GM19240 (cell line): Measurements from ENCODE around the gene AOPEP.

Experiments used
- DNase-seq: peaks from one replicate; pipeline ENCODE4 v3.0.0; 2011; ENCODE audit warnings: low spot score; ENCODE audit not compliant: insufficient read length

The AOPEP gene

DNA sequence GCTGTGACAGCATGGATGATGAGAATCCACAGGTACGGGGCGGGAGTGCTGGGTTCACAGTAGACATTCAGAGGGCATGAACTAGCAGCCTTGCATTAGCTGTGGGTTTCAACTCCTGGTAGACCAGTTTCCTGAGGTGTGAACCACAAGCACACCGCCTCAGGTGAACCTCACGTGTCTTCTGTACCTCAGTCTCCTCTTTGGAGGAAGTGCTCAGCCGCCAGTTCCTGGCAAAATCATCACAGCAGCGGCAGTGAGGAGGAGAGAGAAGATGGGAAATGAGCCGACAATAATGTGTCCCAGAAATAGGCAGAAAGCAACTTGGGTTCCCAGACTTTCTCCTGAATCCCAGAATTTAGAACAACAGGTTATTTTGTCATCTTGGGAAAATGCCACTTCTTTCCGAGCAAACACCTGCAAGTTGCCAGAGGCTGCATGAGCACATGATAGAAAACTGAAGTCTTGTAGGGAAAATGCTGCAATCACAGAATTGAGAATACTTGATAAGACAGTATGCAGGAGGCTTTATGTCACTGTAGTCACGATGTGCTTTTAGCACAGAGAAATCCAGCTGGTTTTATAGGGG is 258.5 kb downstream of the AOPEP start:
- no peak for DNase-seq

DNA sequence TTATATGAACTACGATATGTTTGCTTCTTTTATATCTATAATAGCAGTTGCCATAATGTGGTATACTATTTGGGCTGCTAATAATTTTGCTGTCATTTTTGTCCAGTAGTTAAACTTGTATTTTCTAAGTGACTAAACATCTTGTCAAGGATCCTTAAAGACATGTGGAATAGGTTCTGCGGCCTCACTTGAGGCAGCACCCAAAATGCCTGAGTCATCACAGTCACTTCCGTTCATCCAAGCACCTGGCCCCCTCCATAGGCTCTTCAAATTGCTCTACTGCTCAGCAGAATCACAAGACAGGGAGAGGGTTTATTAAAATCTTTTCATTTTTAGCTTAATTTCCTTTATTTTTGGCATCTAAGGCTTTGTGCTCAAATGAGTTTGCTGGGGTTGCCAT is 259.1 kb downstream of the AOPEP start:
- DNase-seq: no peak

DNA sequence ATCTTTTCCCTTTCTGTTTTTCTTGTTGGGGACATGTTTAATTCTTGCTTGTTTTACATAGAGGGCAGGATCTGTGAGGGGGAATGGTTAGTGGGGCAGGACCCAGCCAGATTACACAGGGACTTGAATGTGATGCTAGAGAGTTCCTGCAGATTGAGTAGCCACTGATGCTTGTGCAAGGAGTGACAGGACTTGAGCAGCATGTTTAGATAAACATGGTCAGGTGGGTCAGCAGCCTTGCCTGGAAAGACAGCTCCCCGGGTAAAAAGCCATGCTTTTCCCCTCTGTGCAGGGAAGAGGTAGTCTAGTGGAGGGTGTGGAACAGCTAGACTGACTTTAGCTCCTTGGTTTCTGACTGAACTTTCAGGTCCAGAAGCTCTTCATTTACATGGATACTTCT is 261.2 kb downstream of the AOPEP start:
- no peak for DNase-seq

DNA sequence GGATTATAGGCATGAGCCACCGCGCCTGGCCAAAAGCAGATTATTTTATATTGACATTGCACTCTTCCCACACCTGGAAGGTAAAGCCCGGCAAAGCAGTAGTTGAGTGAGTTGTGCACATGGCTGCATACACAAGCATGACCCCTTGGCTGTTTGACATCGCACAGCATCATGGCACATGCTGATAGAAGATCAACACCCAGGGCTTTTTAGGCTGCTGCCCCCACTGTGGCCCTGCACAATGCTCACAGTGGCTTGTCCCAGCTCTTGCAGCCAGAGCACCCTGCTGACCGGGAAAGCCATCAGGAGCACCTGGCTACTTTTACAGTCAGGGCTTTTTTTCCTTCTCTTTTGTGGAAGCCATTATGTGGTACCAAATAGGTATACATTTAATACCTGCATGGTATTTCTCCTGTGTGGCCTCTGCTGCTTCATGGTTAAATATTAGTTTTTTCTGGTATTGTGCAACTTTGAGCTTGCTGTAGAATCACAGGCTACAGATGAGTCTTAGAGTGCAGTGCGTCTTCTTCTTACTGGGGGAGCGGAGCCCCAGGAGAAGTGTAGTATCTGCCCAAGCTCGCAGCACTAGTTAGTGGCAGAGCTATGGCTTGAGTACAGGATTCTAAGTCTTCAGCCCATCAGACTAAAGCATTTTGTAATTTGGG is 264.5 kb downstream of the AOPEP start:
- no peak for DNase-seq

DNA sequence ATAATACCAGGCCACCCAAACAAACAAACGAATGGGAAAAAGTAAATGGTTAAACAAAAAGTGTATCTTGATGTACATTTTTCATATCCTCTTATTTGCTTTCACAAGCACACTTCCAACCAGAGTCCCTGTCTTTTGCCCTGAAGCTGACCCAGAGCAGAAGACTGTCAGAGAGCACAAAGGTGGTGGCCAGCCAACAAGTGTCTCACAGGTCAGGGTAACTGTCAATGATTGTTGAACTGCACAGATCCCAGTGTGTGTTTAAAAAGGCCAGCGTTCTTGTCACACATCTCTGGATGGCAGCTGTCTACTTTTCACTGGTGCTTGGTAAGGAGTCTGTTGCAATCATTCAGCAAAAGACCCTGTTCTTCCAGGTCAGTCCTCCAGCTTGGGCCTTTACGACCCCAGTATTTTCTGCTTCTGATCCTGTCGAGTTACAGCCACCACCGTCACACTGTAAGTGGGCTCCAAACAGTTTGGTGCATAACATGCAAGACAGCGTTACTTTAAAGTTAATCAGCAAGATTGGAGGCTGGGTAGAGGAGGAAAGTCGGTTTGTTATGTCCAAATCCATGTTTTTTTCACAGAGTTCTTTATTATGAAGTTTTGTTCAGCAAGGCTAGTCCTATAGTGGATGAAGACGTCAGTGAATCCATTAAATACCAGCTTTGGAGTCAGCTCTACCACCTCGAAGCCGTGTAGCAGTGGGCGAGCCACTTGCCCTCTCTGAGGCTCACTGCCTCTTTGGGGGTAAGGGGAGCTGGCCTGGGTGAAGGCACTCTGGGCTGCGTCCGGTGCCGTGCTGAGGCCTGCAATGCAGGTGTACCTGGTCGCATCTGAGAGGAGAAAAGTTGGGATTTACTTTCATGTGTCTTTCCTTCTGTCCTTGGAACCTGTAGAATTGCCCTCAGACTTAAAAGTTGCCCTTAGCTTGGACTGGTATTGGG is 265.7 kb downstream of the AOPEP start:
- no peak for DNase-seq

DNA sequence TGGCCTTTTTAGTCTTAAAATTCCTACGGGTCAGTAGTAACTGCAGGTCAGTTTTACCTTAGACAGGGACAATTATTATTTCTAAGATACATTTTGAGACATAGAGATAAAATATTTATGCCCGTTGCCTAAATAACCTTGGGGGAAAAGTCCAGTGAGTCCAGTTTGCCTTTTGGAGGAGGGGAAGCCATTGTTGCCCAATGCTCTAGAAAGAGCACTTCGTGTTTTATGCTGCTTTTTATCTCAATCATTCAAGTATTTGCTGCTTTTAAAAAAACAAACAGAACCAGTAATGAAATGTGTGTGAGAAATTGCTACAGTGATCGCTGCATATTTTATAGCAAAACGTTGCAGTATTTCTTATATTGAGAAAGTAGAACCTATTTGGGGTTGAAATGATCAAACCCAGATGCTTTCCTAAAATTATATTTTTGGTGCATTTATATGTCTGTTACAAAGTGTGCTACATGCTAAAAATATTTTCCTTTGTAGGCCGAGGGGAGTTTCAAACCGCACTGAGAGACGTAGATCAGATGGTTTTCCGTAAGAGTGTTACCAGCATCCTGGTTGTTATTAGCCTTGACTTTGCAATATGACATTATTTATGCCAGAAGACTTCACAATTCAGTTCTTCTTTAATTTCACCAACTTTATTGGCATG is 266.8 kb downstream of the AOPEP start:
- DNase-seq: no peak

DNA sequence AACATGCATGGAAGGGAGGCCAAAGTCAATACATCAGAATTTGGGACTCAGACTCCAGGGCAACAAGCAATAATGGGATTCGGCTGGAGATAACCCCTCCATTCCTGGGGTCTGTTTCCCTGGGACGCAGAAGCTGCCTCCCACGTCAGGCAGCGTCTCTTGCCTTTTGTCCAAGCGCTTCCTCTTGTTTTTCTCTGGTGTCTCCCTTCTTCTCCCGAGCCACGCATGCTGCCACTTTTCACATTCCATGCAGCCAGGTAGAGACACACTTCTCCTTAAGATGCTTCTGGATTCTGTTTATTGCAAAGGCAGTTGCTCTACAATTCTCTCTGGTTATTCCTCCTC is 267.3 kb downstream of the AOPEP start:
- DNase-seq: no peak

DNA sequence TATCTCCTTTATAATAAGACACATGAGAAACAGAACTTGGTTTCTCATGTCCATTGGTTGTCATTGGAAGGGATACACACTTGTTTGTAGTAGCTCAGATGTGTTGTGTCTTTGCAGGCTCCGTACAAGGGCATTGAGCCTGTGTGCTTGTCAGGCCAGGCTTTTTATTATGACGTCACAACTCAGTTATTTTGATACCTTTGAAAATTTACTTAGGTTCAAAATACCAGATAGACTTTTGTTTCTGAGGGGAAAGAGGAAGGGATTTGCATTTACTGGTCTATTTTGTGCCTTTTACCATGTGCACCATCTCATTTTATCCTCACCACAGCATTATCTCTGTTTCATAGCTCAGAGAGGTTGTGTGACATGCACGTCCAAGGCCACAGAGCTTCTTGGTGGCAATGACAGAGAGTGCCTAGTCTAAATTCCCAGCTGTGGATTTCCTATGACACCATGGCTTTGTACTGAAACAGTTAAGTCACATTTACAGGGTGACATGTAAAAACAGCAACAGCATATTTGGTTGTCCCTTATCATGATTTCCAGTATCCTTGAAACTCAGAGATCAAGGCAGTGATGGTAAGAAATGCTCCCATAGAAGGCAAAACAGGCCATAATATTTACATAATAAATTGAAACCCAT is 268.7 kb downstream of the AOPEP start:
- no peak for DNase-seq

DNA sequence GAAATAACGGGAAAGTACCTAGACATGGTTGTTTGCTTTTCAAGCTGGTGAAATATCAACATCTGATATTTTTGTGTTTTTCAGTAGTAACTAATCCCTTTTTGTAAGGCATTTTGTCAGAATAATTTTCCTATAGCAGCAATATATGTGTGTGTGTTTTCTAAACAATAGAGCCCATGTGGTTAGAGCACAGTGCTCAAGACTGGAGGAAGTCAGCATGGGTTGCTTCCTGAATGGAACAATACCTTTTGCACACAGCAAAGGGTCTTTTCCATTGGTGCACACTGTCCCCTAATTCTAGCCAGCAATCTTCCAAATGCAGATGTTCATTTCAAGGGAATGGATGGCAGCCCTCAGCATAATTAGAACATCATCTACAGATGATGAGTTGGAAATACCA is 270.1 kb downstream of the AOPEP start:
- DNase-seq: no peak

DNA sequence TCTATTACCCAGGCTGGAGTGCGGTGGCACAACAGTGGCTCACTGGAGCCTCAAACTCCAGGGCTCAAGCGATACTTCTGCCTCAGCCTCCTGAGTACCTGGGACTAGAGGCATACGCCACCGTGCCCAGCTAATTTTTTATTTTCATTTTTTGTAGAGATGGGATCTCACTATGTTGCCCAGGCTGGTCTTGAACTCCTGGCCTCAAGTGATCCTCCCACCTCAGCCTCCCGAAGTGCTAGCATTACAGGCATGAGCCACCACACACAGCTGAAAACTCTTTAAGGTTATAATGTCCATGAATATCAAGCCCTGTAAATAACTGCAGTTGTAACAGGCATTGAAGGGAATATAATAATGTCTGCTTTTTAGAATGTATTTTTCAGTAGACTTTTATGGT is 271.2 kb downstream of the AOPEP start:
- DNase-seq: no peak

DNA sequence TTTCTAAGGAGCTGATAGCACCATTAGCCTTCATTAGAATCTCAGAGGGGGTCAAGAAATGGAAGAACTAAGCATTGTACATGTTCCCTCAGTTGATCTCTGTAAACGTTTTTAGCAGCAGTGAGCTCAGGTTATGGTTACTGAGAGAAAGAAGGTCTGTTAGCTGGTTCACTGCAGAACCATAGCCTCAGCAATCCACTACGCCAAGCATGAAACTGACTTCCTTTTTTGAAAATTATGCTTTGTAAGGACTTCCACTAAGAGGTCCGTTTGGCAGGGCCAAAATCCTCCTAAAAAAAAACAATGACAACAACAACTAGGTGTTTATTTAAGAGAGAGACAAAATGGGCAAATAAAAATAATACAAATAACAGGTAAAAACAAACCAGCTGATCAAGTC is 273.3 kb downstream of the AOPEP start:
- DNase-seq: no peak

DNA sequence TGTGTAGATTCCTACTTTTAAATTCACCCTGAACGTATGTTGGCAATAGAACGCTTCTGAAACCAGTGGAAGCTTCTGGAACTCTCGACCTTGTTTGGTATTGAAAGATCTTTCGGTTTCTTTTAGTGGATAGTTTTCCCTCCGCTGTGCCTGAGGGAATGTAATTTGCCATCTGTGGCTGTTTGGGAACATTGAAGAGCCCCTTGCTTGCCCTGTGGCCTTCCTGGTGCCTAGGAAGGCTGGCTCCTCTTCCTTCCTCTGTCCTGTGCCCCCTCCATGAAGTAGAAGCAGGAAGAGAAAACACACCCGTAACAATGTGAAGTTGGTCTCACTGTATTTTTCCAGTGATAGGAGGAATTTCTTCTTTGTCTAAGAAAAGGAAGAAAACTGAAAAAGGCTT is 274.3 kb downstream of the AOPEP start:
- no peak for DNase-seq

DNA sequence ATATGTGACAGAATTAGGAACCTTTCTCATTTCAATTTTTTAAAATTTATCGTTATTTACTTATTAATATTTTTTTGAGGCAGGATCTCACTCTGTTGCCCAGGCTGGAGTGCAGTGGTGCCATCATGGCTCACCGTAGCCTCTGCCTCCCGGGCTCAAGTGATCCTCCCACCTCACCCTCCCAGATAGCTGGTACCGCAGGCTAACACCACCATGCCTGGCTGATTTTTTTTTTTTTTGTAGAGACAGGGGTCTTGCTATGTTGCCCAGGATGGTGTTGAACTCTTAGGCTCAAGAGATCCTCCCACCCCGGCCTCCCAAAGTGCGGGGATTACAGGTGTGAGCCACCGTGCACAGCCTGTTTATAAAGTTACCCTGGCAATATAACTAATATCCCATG is 275.2 kb downstream of the AOPEP start:
- no peak for DNase-seq

DNA sequence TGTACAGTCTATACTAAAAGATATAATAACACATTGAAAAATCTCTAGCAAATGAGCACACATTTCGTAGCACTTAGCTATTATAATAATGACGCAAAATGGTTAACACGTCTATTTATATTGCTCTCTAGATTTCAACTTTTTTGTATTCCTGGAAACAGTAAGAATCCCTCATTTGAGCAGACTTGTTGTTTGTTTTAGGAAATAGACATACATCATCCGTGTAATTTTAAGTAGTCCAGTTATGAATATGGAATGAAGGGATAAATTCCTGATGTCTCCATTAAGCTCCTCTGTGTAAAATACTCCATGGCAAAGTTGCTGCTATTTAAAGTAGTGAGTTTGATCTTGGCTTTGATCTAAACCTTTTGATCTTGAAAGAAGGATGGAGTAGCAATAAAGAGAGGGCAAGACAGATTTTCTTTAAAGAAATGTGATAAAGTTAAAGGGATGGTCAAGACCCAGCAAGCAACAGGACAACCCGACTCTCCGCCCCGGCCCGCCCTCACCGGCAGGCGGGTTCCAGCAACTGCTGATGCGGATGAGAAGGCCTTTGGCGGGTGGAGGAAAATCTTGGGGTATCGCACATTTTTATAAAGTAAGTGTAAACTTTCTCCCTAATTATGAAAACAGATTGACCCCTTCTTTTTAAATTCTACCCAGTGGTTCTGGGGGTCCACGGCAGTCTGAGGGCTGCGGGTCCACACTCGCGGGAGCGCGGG is 277.4 kb downstream of the AOPEP start:
- peak; percentile 33 for DNase-seq

DNA sequence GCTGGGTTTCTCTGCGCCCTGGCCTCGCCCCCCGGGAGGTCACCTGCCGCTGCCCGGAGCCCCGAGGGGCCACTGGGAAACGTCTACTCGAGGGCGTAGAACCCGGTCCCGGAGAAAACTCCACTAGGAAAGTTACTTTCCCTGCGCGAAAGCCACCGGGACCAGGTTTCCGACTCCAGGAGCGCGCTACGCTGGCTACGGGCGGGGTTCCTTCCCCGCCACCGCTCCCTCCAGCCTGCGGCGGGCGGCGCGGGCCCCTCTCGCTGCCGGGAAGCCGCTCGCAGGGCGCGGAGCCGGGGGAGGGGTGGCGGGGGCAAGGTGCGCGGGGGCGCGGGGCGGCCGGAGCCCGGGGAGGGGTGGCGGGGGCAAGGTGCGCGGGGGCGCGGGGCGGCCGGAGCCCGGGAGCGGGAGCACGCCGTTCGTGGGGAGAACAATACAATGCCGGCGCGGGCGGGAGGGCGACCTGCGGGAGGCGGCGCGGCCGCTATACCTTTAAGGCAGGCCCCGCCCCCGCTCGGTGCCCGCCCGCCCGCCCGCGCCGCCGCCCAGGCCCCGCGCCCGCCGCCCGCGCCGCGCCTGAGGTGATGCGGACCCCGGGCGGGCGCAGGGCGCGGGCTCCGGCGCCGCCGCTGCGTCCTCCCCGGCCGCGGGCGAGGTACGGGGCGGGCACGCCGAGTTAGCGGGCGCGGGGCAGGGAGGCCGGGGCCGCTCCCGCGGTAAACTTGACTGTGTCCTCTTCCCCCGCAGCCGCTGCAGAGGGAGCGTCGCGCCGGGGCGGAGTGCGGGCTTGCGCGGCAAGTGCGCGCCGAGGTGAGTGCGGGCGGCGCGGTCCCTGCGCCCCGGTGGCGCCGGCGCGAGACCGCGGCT is 278.1 kb downstream of the AOPEP start:
- DNase-seq: peak; percentile 14

DNA sequence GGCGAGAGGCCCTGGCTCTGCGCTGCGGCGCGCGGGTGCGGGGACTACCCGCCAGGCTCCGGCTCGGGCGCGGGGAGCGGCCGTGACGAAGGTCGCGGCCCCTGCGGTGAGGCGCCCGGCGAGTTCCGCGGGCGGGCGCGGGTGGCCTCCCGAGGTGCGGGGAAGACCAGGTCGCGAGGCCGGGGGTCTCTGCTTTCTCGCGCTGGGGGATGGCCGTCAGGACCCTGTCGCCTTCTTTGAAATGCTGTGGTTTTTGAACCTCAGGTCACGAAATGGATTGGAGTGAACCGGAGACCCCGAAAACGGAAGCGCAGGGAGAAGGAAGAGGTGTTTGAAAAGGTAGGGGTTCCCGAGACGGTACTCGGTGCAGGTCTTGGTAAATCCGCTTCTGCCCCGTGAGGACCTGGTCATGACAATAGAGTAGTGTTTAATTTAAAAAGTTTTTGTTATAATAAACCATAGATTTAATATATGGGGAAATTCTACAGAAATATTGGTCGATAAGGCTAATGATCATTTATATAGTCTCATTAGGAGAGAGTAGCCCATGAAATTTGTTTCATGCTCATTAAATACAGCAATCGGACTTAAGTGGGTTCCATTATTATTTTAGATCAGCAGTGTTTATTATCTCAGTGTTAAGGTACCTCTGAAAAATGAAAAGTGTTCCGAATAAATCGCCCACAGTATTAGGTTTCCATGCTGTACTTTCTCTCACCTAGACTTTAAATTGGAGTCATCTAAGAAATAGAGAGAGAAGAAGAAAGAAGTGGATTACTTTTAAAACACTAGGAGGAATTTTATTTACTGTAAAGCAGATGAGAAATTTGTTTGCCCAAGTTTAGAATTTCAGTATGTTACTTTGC is 279.0 kb downstream of the AOPEP start:
- DNase-seq: no peak

DNA sequence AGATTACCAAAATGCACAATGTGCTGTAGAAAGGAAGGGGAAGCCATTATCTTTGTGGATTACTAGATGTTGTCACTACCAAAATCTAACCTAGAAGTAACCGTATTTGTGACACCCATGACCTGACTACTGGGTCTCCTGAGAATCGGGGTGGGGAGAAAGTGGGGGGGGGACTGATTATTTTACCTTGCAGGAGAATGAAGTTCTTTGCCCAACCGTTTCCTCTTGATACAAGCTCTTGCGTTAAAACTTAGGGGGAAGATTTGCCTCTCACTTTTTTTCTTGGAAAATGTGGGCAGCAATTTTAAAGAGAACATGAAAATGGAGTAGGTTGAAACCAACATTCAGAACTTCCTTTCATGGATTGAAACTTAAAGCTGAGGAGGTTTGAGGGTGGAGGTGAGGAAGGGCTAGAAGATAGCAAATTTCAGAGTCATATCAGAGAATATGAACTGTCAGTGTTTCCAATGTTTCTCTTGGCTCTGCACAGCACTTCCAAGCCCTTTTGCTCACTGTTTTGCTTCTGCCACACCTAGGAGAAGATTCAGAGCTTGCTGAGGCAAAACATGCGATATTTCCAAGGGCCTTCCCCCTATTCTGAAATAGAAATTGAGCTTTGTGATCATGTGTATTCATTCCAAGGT is 280.8 kb downstream of the AOPEP start:
- DNase-seq: no peak

DNA sequence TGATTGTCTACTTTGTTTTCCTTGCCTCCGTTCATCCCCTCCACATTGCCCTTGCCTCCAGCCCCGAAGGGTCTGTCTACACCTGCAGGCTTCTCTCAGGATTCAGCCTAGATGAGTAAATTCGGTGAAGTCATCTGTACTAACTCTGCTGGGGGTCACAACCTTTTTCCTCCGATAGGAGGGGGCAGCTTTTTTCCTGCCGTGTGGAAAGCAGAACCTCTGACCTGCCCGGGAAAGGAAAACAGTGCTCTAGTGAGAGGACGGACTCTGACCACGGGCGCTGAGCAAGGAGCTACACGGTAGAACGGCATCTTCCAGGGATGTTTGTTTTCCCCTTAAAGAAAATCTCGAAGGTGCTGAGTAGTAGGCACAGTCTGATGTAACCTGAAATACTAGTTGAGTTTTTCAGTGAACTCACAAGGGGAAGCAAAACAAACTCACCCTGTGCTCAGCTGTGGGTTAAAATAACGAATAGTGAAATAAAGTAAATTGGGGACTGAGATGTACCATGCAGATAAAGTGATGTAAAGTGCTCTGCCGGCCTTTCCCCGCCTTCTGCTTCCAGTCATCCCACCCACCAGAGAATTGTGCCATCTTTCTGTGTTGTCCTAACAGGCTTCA is 281.8 kb downstream of the AOPEP start:
- no peak for DNase-seq
